ENCODE measurements around the gene DAB2IP. TPM values are rescaled to one million over a fixed set of nuclear protein-coding genes. Genes with fewer than 3 reads are reported as not detected.

Gene DAB2IP
- total RNA-seq, 1 experiment from 2014 or later = 31.0 TPM

GRCh38 chr9:121781701-121782464 lies 130.4 kb downstream of the DAB2IP start:
- Histone ChIP-seq H3K4me2 (ENCODE audit: low read length) (no peak overlapping the region), H3K4me1 (ENCODE audit: control insufficient read depth in 1 of 2, insufficient read depth in 2 of 2, low read length in 2 of 2) (no peaks in the 10 kb centered on the region), H3K36me3 (ENCODE audit: control insufficient read depth in 1 of 2, insufficient read depth in 2 of 2, low read length in 2 of 2) (no peaks in the 10 kb centered on the region; a peak in 2 of 4 replicates), H3K9me3 (ENCODE audit: control insufficient read depth in 1 of 2, insufficient read depth in 1 of 2, low read depth in 1 of 2, low read length in 2 of 2) (no peaks in the 10 kb centered on the region), H3K27ac (ENCODE audit: low read depth, low read length) (no peak overlapping the region), H4K20me1 (ENCODE audit: insufficient read depth) (no peaks in the 10 kb centered on the region), H2AFZ (ENCODE audit: low read depth, low read length, poor library complexity, severe bottlenecking) (no peak overlapping the region), H3K27me3 (ENCODE audit: insufficient read depth, low read length) (no peaks in the 10 kb centered on the region), H3K9ac (ENCODE audit: low read length) (no peak overlapping the region), H3K4me3 (replicated peaks in 1 of 2; ENCODE audit: low read depth in 1 of 2, low read length in 2 of 2) (no peak overlapping the region), H3K79me2 (ENCODE audit: insufficient read depth, low read length) (no peaks in the 10 kb centered on the region), H3K9me2 (ENCODE audit: insufficient read depth) (no peaks in the 10 kb centered on the region)
- intact Hi-C loops (cut with micrococcal nuclease) = no loop called here
- CTCF ChIA-PET = no interaction called here
- DNase-seq (ENCODE audit: low read depth, low spot score) = no peak
- POLR2A ChIA-PET = no interaction called here
- RAD21 ChIA-PET (ENCODE audit: low non-redundant PET in 1 of 2, low total read pairs in 2 of 2, uncharacterized antibody in 2 of 2, unreplicated experiment in 2 of 2) = no interaction called here
- BruUV-seq (replicated peaks) = no TSS peak
- ATAC-seq = no peak
- TF ChIP-seq CBX3 (IDR thresholded peaks at IDR 0.05; ENCODE audit: low read depth) = no peak

GRCh38 chr9:121782514-121783110 lies 131.2 kb downstream of the DAB2IP start:
- POLR2A ChIA-PET = no interaction called here
- DNase-seq (ENCODE audit: low read depth, low spot score) (no peak), ATAC-seq (0 out of 2 replicates have a peak, but pooled peaks have one; percentile 9)
- RAD21 ChIA-PET (ENCODE audit: low non-redundant PET in 1 of 2, low total read pairs in 2 of 2, uncharacterized antibody in 2 of 2, unreplicated experiment in 2 of 2) = no interaction called here
- CTCF ChIA-PET = no interaction called here
- Histone ChIP-seq H3K9me2 (ENCODE audit: insufficient read depth) (no peaks in the 10 kb centered on the region), H3K4me3 (replicated peaks in 1 of 2; ENCODE audit: low read depth in 1 of 2, low read length in 2 of 2) (no peak overlapping the region), H3K27me3 (ENCODE audit: insufficient read depth, low read length) (no peaks in the 10 kb centered on the region), H3K4me2 (ENCODE audit: low read length) (no peak overlapping the region), H2AFZ (ENCODE audit: low read depth, low read length, poor library complexity, severe bottlenecking) (no peak overlapping the region), H3K27ac (ENCODE audit: low read depth, low read length) (no peak overlapping the region), H3K4me1 (ENCODE audit: control insufficient read depth in 1 of 2, insufficient read depth in 2 of 2, low read length in 2 of 2) (no peaks in the 10 kb centered on the region), H3K79me2 (ENCODE audit: insufficient read depth, low read length) (no peaks in the 10 kb centered on the region), H4K20me1 (ENCODE audit: insufficient read depth) (no peaks in the 10 kb centered on the region), H3K9me3 (ENCODE audit: control insufficient read depth in 1 of 2, insufficient read depth in 1 of 2, low read depth in 1 of 2, low read length in 2 of 2) (no peaks in the 10 kb centered on the region), H3K9ac (ENCODE audit: low read length) (no peak overlapping the region), H3K36me3 (ENCODE audit: control insufficient read depth in 1 of 2, insufficient read depth in 2 of 2, low read length in 2 of 2) (no peaks in the 10 kb centered on the region; a peak in 2 of 4 replicates)
- BruUV-seq (replicated peaks) = no TSS peak
- intact Hi-C loops (cut with micrococcal nuclease) = no loop called here
- TF ChIP-seq EZH2phosphoT487 (IDR thresholded peaks at IDR 0.05; ENCODE audit: borderline replicate concordance) (no peak), REST (IDR thresholded peaks at IDR 0.05; ENCODE audit: low read depth) (no peak), CTCF (IDR thresholded peaks at IDR 0.05 in 2 of 3, conservative IDR thresholded peaks at IDR 0.05 in 1 of 3; ENCODE audit: borderline replicate concordance in 1 of 3, insufficient read depth in 1 of 3, low read depth in 2 of 3, low read length in 2 of 3) (no peak), SIN3A (IDR thresholded peaks at IDR 0.05; ENCODE audit: low read depth) (no peak), EZH2 (IDR thresholded peaks at IDR 0.05) (no peak), ZNF274 (IDR thresholded peaks at IDR 0.05; ENCODE audit: low read depth, low read length) (no peak), RAD21 (IDR thresholded peaks at IDR 0.05; ENCODE audit: low read depth) (no peak), ZBTB33 (IDR thresholded peaks at IDR 0.05; ENCODE audit: extremely low read depth, insufficient replicate concordance, low read length) (no peak), SP1 (IDR thresholded peaks at IDR 0.05; ENCODE audit: low read depth) (no peak)

Measured in HCT116 (cell line).